ENCODE results near the gene MYO7A.

Gene MYO7A

GRCh38 chr11:77213589-77214428, 85.8 kb downstream of the MYO7A start:
- no peak for DNase-seq (ENCODE audit: low read depth in 2 of 2)

- DNase-seq (ENCODE audit: low read depth in 2 of 2), result no peak
These were observed 86.5 kb downstream of the MYO7A start for GRCh38 chr11:77214557-77214956.

GRCh38 chr11:77215106-77215505, 87.1 kb downstream of the MYO7A start:
- DNase-seq (ENCODE audit: low read depth in 2 of 2), result no peak

GRCh38 chr11:77217156-77217555, 89.1 kb downstream of the MYO7A start:
- no peak for DNase-seq (ENCODE audit: low read depth in 2 of 2)

- no peak for DNase-seq (ENCODE audit: low read depth in 2 of 2)
These were observed 95.8 kb downstream of the MYO7A start for GRCh38 chr11:77223797-77224196.

GRCh38 chr11:77230878-77231605, 103.0 kb downstream of the MYO7A start:
- no peak for DNase-seq (ENCODE audit: low read depth in 2 of 2)

GRCh38 chr11:77231800-77232199, 103.8 kb downstream of the MYO7A start:
- DNase-seq (ENCODE audit: low read depth in 2 of 2), result no peak

- no peak for DNase-seq (ENCODE audit: low read depth in 2 of 2)
These were observed 104.2 kb downstream of the MYO7A start for GRCh38 chr11:77232242-77232641.

- no peak for DNase-seq (ENCODE audit: low read depth in 2 of 2)
These were observed 105.0 kb downstream of the MYO7A start for GRCh38 chr11:77233011-77233410.

- DNase-seq (ENCODE audit: low read depth in 2 of 2), result no peak
These were observed 108.9 kb downstream of the MYO7A start for GRCh38 chr11:77236901-77237300.

- DNase-seq (ENCODE audit: low read depth in 2 of 2), result no peak
These were observed 116.4 kb downstream of the MYO7A start for GRCh38 chr11:77244277-77245027.

- no peak for DNase-seq (ENCODE audit: low read depth in 2 of 2)
These were observed 121.4 kb downstream of the MYO7A start for GRCh38 chr11:77249427-77249826.

- DNase-seq (ENCODE audit: low read depth in 2 of 2), result no peak
These were observed 123.0 kb downstream of the MYO7A start for GRCh38 chr11:77250881-77251640.

- DNase-seq (ENCODE audit: low read depth in 2 of 2), result no peak
These were observed 124.7 kb downstream of the MYO7A start for GRCh38 chr11:77252555-77253270.

- no peak for DNase-seq (ENCODE audit: low read depth in 2 of 2)
These were observed 125.6 kb downstream of the MYO7A start for GRCh38 chr11:77253690-77254089.

GRCh38 chr11:77259641-77260040, 131.6 kb downstream of the MYO7A start:
- no peak for DNase-seq (ENCODE audit: low read depth in 2 of 2)

GRCh38 chr11:77262803-77263202, 134.8 kb downstream of the MYO7A start:
- no peak for DNase-seq (ENCODE audit: low read depth in 2 of 2)
